HEK293T (cell line): ENCODE data around the gene DNAAF5.

Source experiments
- BHLHE40 ChIP-seq: fragments of 450-650 bp; IDR thresholded peaks from 2 replicates; pipeline ENCODE4 v1.6.1; 2016; ENCODE audit warnings: mild to moderate bottlenecking, moderate library complexity, borderline replicate concordance
- ELF4 ChIP-seq: fragments of 450-650 bp; IDR thresholded peaks from 2 replicates; pipeline ENCODE4 v1.6.1; 2017; ENCODE audit warnings: antibody characterized with exemption
- FOXA1 ChIP-seq: fragments of 450-650 bp; IDR thresholded peaks from 2 replicates; pipeline ENCODE4 v1.6.1; 2016; ENCODE audit warnings: mild to moderate bottlenecking
- FOXK2 ChIP-seq: fragments of 450-650 bp; IDR thresholded peaks from 2 replicates; pipeline ENCODE4 v1.6.1; 2016; ENCODE audit warnings: mild to moderate bottlenecking
- FOXM1 ChIP-seq: fragments of 450-650 bp; IDR thresholded peaks from 2 replicates; pipeline ENCODE4 v1.6.1; 2017; ENCODE audit warnings: mild to moderate bottlenecking, borderline replicate concordance
- HDGF ChIP-seq: fragments of 450-650 bp; IDR thresholded peaks from 2 replicates; pipeline ENCODE4 v1.6.1; 2017; ENCODE audit warnings: antibody characterized with exemption, borderline replicate concordance
- NFRKB ChIP-seq: fragments of 450-650 bp; IDR thresholded peaks from 2 replicates; pipeline ENCODE4 v1.6.1; 2016; ENCODE audit warnings: mild to moderate bottlenecking, moderate library complexity
- PKNOX1 ChIP-seq: fragments of 450-650 bp; IDR thresholded peaks from 2 replicates; pipeline ENCODE4 v1.6.1; 2016
- SUZ12 ChIP-seq: fragments of 450-650 bp; IDR thresholded peaks from 2 replicates; pipeline ENCODE4 v1.6.1; 2016; ENCODE audit warnings: mild to moderate bottlenecking
- ZNF384 ChIP-seq: fragments of 450-650 bp; IDR thresholded peaks from 2 replicates; pipeline ENCODE4 v1.6.1; 2016

GRCh38 chr7:681551-682307 lies 44.8 kb upstream of the DNAAF5 start:
- TF ChIP-seq FOXA1, result no peak
- TF ChIP-seq SUZ12, result no peak
- TF ChIP-seq HDGF, result no peak
- TF ChIP-seq FOXM1, result no peak
- no peak for TF ChIP-seq PKNOX1
- TF ChIP-seq ELF4, result no peak
- TF ChIP-seq NFRKB, result no peak
- TF ChIP-seq BHLHE40, result no peak
- TF ChIP-seq FOXK2, result no peak
- TF ChIP-seq ZNF384, result no peak
